HG03571 (cell line): ENCODE data around the gene TNIP3.
"Not testable (repeated sequence)": the region's sequence is repeated elsewhere in the genome, so short reads cannot be mapped to it uniquely, and the experiment has no call there.

Experiments used
- ATAC-seq: cut with Tn5 transposase; IDR thresholded peaks from one replicate; pipeline ENCODE4 v1.9.1; 2021; ENCODE audit not compliant: unreplicated experiment

The TNIP3 gene, protein sequence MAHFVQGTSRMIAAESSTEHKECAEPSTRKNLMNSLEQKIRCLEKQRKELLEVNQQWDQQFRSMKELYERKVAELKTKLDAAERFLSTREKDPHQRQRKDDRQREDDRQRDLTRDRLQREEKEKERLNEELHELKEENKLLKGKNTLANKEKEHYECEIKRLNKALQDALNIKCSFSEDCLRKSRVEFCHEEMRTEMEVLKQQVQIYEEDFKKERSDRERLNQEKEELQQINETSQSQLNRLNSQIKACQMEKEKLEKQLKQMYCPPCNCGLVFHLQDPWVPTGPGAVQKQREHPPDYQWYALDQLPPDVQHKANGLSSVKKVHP

DNA sequence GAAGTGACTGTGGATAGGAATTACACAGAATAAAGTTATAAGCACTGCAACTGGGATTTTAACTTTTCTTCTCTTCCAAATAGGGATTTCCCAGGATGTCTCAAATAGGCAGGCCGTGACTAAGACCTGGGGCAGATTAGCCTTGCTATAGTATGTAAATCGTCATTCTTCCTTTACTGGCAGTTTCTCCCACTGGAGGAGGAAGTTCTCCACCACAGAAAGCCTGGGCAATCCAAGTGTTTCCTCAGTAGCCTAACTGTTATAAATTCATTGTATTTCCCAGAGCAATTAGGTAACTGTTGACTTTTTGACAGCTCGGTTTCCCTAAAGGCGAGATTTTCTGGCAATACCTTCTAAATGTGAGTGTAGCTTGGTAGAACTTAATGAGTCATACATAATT lies at the start of gene TNIP3:
Gene TNIP3, minus strand, starts transcription at position 31 of the 400 bp plus-strand sequence. CDS start 196 bp downstream, outside the sequence.
- no peak for ATAC-seq

DNA sequence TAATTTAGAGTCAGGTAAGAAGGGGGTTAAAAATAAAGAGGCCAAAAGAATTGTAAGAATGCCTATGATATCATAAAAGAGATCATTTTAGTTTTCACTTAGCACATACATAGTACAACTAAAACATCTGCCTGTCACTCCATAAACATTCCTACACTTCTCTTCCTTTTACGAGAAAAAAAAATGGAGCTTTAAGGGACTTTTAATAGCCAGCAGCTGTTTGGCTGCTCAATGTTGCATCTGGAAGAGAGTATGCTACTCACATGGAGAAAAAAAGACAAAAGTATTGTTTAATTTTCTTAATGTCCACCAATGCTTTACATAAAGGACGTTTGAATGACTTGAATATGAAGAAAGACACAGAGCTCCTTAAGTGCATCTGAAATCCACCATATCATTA lies 48.7 kb upstream of the TNIP3 start:
- ATAC-seq, result no peak

DNA sequence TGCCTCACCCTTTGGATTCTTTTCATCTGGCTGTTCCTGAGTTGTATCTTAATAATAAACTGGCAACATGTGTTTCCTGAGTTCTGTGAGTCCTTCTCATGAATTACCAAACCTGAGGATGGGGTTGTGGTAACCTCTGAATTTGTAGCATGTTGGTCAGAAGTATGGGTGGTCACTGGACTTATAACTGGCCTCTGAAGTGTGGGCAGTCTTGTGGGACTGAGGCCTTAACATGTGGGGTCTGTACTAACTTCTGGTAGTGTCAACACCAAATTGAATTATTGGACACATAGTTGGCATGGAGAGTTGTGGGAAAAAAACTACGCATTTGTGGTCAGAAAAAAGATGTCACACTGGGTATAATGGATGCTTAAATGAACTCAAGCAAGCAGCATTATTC lies 45.0 kb upstream of the TNIP3 start:
- ATAC-seq, result no peak

DNA sequence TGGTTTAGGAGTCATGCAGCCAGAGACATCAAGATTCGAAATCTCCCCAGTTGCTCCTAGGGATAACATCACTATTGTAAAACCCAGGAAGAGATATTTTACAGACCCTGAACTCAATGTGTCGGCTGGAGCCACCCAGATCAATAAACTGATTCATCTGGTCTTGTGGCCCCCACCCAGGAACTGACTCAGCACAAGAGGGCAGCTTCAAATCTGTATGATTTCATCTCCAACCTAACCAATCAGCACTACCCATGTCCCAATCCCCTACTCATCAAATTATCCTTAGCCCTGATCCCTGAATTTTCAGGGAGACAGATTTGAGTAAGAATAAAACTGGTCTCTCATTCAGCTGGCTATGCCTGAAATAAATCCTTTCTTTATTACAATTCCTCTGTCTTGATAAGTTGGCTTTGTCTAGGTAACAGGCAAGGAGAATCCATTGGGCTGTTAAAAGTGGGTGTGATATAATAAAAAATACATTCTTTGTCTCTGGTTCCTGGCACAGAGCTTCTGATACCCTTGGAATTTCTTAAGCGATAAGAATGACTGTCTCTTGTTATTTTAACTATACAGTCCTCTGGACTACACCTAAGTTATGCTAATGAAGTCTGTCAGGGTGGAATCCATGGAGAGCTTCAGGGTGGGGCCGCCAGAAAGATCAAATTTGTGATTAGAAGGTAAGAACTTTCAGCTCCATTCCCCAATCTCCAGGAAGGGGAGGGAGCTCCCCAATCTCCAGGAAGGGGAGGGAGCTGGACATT lies 44.3 kb upstream of the TNIP3 start:
- no peak for ATAC-seq

DNA sequence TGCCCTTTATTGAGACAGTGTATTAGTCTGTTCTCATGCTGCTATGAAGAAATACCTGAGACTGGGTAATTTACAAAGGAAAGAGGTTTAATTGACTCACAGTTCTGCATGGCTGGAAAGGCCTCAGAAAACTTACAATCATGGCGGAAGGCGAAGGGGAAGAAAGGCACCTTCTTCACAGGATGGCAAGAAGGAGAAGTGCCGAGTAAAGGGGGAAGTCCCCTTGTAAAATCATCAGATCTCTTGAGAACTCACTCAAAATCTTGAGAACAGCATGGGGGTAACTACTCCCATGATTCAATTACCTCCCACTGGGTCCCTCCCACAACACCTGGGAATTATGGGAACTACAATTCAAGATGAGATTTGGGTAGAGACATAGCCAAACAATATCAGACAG lies 41.7 kb upstream of the TNIP3 start:
- not testable (repeated sequence) for ATAC-seq

DNA sequence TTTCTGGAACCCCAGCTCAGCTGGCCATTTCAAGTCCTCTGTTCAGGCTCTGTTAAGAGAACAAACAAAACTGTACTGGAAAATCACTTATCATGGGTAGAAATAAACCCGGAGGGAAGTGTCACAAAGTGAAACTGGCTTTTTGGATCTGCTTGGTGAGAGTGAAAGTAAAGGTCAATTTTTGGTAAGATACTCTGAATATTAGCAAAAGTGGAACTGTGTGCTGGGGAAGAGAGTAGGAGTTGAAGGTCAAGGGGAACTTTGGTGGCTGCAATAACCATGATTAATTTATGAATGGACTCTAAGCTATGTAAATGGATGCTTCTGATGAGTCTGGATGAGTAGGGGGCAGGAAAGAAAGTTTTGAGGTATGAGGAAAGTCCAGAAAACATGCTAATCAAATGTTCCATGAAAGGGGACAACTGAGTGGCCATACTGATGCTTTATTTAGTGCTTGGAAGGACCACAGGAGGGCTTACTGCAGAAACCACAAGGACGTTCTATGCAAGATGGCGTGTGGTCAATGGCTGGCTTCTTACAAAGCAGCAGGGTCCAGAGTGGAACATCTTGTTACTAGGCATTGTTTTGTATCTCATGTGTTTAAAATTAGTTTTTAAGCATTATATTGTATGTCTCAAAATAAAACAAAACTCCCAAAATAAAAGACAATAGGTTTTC lies 36.8 kb upstream of the TNIP3 start:
- ATAC-seq, result peak; percentile 73

DNA sequence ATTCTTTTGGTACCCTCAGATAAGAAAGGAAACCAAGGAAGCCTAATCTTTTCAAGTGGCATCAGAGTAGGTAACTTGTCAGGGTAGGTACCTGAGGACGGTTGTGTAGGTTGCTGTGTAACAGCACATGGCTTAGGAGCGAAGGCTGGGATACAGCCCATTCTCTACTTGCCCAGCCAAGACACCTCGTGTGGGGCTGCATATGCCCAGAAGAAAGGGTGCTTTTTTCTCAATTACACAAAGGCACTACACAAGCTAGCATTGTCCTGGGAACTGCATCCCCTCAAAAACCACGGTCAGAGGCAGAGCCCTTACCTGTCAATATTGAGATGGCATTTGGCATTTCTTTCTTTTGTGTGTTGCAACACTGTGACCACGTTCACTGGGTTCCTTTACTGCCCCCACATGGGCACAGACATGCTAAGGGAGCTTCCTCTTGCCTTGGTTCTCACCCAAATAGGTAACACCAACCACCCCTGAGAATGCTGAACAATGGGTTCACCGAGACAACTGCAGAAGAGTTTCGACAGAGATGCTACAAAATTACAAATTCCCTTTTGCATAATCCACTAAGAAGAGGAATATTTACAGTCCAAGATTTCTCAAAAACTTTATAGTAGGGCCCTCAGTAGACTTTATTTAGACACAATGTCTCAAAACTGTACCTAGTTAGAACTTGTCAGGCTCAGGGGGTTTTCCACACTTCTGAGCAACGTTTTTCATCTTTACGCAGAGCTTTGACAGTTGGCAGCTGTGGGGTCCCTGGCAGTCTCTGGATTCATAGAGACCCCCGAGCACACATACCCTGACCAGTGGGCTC lies 35.8 kb upstream of the TNIP3 start:
- ATAC-seq, result peak; percentile 64

DNA sequence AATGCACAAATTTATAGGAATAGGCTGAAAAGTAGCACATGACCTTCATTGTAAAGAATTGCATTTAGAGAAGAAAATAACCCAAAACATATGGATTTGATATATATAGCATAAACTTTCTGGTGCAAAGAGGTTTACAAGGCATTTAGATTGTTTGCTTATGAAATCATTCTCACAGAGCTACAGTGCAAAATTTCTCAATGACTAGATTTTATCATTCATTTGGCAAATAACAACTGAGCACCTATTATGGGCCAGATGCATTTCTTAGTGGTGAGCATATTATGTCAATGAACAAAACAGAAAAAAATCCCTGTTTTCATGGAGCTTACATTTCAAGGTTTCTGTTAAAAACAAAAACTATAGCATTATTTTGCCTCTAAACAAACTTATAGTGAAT lies 34.1 kb upstream of the TNIP3 start:
- ATAC-seq, result no peak

DNA sequence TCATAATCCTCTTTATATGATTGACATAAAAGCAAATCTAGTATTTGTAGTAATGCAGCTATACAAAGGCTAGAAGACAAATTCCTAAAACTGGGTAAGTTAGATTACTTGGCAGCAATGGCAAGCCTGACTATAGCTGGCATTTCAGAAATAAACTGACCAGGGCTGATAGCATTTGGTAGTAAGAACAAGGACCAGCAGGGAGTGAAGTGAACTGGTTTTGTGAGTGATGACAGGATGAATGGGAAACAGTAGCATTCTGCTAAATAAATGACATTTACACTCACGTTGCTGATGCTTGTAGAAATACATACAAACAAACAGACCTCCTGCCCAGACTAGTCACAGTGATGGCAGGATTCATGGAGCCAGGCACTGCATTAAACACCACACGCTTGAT lies 31.5 kb upstream of the TNIP3 start:
- no peak for ATAC-seq

DNA sequence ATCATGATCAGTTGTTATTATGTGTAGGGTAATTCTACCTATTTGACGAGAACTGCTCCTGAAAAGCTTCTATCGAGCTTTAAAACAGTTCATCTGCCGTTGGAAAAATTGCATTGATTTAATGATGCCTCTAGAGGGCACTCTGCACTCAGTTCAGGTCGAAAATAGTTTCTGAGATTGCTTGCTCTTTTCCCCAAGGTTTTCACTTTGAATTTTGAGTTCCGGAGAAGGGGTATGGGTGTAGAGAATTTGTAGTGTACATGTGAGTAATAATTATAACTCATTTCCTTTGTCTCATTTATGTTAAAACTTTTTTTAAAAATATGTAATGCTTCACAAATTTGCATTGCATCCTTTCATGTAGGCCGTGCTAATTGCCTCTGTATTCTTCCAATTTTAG lies 28.4 kb upstream of the TNIP3 start:
- ATAC-seq, result no peak

DNA sequence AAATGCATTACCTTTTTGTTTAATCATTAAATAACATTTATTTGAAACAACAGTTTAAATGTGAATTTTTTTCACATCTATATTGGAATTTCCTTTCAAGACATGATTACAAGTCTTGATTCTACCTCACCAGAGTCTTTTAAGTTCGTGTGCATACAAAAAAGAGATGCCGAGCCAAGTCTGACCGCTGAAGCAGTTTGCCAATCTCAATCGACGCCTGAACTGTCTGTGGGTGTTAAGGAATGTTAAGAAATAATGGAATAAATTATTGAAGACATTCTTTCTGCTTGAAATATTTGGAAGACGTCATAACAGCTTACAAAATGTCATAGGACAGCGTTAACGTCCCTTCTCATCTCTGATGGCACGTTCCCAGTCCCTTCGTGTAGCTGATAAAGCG lies 27.9 kb upstream of the TNIP3 start:
- ATAC-seq, result no peak

DNA sequence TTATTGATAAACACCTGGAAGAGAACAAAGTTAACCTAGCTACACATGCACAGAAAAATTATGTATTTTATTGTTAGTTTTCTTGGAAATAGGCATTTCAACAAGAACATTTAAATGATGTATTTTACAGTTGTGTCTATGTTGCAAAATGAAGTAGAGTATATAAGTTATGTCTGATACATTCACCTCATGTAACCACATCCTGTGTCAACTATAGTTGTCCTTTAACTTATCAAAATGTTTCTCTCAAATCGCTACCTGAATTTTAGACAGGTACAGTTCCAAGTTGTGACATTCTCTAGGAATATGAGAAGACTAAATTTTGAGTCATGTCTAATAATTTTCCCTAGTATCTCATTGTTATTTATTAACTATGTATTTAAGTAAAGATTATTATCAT lies 27.2 kb upstream of the TNIP3 start:
- ATAC-seq, result no peak

DNA sequence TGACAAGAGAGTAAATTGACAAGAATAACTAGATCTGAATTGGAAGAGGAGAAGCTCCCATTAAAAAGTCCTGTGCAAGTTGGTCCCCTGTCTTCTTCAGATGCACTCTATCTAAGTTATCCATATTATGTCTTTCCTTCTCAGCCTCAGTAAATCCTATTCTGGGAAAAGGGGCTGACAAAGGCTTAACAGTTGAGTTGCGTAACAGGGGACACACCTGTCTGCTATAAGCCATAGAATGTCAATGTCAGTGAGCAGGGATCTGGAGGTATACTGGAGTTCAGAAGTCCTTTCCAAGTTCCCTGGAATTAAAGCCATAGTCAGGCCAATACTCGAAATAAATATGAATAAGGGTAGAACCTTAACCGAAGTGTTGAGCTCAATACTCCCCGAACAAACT lies 26.3 kb upstream of the TNIP3 start:
- no peak for ATAC-seq

DNA sequence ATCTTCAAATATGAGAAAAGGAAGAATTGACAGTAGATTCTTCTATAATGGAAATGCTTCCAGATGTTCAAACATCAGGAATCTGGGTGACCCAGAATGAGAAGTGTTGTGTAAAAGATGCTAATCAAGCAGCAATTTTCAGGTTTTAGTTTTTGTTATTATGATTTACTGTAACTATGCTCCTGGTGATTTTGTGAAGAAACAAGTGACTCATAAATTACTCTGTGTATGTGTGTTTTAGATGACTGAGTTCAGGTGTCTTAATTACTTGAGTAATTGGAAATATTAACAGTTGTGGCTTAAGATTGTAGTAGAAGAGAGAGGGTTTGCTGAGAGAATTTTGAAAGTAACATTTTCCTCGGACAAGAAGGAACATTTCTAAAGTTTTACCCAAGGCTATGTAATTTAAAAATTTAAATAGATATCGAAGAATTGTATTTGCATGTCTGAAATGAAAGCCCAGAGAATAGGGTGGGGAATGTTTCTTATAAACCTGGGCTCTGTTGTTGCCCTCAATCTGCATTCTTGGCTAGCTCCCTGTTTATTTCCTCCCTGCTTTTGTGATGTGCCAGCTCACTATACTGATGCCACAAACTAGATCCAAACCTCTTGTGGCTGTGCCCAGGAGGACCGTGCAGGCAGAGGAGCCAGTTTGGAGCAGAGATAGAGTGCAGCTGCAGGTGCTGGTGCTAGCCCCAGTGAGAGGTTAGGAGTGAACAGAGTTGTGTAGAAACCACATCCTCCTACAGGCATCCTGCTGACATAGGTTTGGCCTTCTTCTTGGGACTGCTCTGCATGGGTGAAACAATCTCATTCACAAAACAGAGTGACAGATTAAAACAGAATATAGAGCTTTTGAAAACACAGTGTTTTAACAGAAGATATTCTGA lies 25.4 kb upstream of the TNIP3 start:
- peak; percentile 89 for ATAC-seq

DNA sequence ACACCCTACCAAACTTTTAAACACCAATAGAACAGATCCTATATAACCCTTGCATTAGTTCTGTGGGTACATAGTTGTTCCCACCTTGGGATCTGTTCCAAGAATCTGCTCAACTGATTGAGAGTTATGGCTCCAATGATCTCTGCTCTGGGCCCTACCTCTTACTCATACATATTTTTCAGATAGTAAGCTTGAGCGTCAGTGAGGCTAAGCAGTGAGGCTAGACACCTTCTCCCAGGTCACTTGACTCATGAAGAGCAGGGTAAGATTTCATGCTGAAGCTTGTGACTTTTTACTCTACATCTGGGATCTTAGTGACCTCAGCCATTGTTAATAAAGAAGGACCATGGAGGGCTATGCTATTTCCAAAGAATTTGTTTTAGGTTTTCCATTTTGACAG lies 23.1 kb upstream of the TNIP3 start:
- no peak for ATAC-seq

DNA sequence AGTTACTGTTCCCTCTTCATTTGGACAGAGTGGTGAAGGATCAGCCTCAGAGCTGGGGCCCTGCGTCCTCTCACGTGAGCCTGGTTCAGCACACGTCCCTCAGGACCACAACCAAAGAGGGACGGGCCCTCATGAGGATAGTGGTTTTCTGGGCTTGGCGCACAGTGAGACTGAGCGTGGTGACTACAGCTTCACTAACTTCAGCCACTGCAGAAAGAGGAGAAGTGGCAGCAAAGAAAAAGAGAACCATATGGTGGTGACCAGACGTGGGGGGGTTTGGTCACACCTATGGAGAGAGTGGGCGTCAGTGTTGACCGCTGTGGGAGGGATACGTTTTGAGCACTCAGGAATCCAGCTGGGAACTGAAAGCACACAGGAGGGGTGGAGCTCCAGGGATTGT lies 21.8 kb upstream of the TNIP3 start:
- peak; percentile 52 for ATAC-seq

DNA sequence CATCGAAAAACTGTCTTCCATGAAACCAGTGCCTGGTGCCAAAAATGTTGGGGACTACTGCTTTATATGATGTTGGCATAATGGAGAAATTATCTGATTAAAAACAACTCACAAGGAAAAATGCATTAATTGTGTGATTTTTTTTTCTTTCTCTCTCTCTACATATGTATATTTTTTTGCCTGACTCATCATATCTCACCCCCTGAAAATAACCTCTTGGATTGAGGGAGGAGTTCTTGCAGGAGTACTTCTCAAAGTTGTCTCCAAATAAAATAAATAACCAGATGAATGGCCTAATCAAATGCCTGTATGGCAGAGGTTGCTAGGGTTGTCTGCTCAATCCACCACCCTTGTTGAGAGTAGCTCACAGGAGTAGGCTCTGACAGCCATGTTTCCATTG lies 19.9 kb upstream of the TNIP3 start:
- ATAC-seq, result no peak

DNA sequence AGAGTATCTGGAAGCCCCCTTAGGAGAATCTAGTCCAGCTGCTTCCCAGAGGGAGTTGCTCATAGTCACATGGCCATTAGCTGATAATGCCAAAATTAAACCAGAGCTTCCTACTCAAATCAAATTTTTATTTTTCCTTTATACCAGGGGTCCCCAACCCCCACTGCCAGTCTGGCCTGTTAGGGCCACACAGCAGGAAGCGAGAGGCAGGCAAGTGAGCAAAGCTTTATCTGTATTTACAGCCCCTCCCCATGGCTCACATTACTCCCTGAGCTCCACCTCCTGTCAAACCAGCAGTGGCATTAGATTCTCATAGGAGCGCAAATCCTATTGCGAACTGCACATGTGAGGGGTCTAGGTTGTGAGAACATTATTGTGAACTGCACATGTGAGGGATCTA lies 19.2 kb upstream of the TNIP3 start:
- ATAC-seq, result no peak

DNA sequence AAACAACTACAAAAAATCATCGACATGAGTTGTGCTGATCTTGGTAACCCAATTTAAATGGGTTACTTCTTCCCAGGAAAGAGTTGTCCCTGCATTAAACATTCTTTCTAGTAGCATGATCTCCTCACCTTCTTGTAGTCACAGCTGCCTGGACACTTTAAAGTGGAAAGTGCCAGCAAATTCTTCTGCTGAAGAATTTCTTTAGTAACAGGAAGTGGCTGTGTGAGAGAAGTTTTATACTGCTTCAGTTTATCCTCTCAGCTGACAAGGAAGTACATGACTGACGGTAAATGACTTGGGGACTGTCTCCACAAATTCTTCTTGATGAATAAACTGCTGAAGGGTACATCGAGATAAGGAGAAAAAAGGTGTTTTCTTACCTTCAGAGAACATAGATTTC lies 18.2 kb upstream of the TNIP3 start:
- no peak for ATAC-seq

DNA sequence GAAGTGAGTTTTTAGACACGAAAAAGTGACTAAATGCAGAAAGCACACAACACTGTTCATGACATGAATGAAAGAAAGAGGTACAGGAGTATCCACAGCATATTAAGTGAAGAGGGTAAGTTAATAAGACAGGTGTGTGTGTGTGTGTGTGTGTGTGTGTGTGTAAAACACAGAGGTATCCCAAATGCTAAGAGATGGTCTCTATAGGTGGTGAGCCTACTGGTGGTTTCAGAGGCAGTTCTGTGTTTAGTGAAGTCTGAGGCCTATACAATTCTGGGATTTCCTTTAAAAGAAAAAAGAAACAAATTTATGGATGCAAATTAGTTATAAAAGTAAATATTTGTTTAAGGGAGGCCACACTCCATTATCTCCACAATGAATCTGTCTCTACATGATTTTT lies 17.4 kb upstream of the TNIP3 start:
- no peak for ATAC-seq
